ENCODE data around the gene SFTPB. TPM values are rescaled to one million over a fixed set of nuclear protein-coding genes. Genes with fewer than 3 reads are reported as not detected.
"Not testable (repeated sequence)": the region's sequence is repeated elsewhere in the genome, so short reads cannot be mapped to it uniquely, and the experiment has no call there.

Gene SFTPB
- not detected in 2 replicates for total RNA-seq (2014; rRNA removed)
- not detected for polyA plus RNA-seq (2012)

- peak; percentile 11 for DNase-seq (ENCODE audit: low read depth)
These were observed at the start of gene SFTPB for GRCh38 chr2:85668009-85668856. SFTPB (minus strand) TSS chr2:85668199; CDS start chr2:85668183, 16 bp downstream.

- no peak for DNase-seq (ENCODE audit: low read depth)
These were observed 49.5 kb upstream of the SFTPB start for GRCh38 chr2:85717308-85718008.

DNA sequence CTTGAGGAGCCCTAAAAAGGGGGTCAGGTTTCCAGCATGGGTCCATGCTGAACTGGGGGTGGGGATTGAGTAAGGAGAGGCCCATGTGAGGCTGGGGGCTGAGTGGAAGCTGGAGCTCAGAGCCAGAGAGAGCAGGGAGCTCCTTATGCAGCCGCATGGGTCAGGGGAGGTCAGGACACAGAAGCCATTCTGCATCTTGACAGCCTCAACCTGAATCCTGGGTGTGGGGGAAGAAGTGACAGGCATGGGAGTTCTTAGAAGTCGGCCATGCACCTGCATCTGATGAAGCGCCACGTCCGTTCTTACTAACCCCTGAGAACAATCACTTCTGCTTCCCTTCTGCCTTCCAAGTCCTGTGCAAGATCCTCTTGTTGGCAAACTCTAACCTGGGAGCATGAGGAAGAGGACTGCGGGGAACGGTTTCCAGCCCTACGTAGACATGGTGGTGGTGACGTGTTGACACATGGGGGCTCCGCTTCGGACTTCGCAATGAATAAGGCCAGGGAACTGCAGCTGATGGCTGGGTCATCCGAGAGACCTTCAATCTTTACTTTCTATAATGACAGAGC is 48.4 kb upstream of the SFTPB start:
- DNase-seq (ENCODE audit: low read depth), result no peak

DNA sequence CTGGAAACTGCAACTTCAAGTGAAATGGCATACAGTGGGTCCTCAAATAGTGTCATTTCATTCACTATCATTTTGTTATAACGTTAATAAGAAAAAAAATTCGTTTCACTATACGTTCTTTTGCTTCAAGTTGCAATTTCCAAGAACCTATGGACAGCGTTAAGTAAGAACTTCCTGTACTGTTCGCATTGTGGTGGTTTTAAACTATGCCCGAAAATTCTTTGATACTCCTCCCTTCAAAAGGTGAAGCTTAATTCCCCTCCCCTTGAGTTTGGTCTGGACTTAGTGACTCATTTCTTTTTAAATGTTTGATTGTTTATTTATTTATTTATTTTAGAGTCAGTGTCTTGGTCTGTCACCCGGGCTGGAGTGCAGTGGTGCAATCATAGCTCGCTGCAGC is 46.8 kb upstream of the SFTPB start:
- no peak for DNase-seq (ENCODE audit: low read depth)

GRCh38 chr2:85714421-85714820 is 46.4 kb upstream of the SFTPB start:
- not testable (repeated sequence) for DNase-seq (ENCODE audit: low read depth)

- no peak for DNase-seq (ENCODE audit: low read depth)
These were observed 45.8 kb upstream of the SFTPB start for GRCh38 chr2:85713836-85714235.

DNA sequence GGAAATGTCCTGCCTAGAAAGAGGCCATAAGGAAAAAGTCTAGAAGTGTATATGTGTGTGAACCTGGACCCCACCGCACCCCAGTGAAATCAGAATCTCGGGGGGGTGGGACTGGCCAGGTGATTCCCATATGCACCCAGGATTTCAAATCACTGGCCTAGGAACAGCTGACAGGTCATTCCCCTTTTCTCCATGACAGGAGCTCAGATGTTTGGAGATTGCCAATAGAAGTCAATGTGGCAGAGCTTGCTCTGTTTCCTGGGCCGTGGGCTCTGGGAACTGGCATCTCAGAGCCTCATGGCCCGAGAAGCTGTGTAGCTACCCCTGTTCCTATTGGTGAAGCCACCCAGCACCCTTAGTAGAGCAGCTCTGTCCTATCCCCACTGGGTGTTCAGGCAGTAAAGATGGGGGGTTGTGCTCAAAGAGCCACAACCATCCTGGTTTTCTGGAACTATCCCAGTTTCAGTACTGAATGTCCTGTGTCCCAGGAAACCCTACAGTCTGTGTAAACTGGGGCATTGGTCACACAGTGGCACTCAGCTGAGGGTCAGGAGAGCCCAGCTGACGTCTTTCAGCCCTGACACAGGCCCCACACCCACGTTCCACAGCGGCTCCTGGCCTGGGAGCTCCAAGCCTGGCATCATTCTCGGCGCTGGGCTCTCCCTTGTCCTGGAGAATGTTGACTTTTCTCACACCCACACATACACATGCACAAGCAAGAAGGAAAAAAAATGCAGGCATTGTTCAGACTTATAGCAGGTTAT is 45.0 kb upstream of the SFTPB start:
- DNase-seq (ENCODE audit: low read depth), result peak; percentile 37

- DNase-seq (ENCODE audit: low read depth), result no peak
These were observed 44.3 kb upstream of the SFTPB start for GRCh38 chr2:85712336-85712735.

- DNase-seq (ENCODE audit: low read depth), result no peak
These were observed 43.6 kb upstream of the SFTPB start for GRCh38 chr2:85711578-85712060.

GRCh38 chr2:85710687-85711577 is 42.9 kb upstream of the SFTPB start:
- peak; percentile 45 for DNase-seq (ENCODE audit: low read depth)

- peak; percentile 45 for DNase-seq (ENCODE audit: low read depth)
These were observed 41.4 kb upstream of the SFTPB start for GRCh38 chr2:85709401-85709811.

DNA sequence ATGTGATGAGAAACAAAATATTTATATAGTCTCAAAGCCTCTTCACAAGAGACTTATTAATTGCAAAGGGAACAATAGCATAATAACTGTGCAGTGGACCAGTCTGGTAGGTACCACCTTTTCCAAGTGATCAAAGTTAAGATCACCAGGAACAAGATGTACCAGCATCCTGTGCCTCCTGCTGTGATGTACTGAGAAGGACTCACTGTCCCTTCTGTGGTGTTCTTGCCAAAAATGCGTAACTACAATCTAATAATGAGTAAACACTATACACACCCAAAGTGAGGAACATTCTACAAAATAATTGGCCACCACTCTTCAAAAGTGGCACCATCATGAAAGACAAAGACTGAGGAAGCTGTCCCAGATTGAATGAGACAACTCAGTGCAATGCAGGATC is 40.6 kb upstream of the SFTPB start:
- peak; percentile 72 for DNase-seq (ENCODE audit: low read depth)

DNA sequence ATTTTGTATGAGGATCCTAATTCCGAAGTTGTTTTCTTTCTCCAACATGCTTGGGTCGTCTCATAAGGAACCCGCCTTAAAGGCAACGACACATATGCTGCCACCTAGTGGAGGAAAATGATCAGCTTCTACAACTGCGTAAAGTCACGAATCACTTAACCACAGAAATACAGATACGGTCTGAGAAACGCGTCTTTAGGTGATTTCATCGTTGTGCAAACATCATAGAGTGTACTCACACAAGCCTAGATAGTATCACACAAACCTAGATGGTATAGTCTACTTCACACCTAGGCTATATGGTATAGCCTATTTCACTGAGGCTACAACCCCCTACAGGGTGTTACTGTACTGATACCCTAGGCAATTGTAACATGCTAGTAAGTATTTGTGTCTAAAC is 39.3 kb upstream of the SFTPB start:
- peak; percentile 88 for DNase-seq (ENCODE audit: low read depth)

- DNase-seq (ENCODE audit: low read depth), result no peak
These were observed 38.7 kb upstream of the SFTPB start for GRCh38 chr2:85706599-85707296.

GRCh38 chr2:85706063-85706462 is 38.1 kb upstream of the SFTPB start:
- no peak for DNase-seq (ENCODE audit: low read depth)

- peak; percentile 98 for DNase-seq (ENCODE audit: low read depth)
These were observed 37.7 kb upstream of the SFTPB start for GRCh38 chr2:85705680-85706039.

DNA sequence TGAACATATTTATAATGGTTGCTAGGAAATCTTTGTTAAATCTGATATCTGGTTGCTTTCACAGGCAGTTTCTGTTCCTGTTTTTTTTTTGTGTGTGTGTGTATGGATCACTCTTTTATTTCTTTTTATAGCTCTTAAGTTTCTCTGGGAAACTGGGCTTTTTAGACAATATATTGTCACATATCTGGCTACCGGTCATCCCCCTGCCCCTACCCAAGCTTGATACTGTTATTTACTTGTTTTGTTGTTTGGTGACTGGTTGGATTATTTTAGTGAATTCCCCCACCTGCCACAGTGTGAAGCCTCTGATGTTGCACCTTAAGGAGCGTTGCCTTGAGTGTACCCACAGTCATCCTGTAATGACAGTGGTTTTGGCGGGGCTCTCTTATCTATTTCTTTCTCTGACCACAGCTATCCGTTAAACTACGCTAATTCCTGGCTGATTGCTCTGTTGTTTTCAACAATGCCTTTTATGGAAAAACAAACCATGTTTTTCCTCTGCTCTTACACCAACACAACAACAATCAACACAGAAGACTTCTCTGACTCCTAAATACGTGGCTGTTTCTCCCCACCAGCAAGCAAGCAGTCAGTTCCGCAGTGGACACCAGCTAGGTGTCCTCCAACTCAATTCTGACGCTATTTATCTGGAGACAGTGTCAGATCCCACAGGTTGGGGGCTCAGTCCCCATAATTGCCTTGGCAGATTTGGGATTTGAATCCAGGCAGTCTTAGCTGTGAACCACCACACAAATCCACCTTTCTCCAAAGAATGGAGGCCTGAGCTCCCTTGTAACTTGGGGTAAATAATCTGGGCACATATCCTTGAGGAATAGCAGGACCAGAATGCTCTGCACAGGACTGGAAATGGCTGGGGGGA is 37.0 kb upstream of the SFTPB start:
- no peak for DNase-seq (ENCODE audit: low read depth)

GRCh38 chr2:85704038-85704437 is 36.0 kb upstream of the SFTPB start:
- DNase-seq (ENCODE audit: low read depth), result no peak

- no peak for DNase-seq (ENCODE audit: low read depth)
These were observed 35.3 kb upstream of the SFTPB start for GRCh38 chr2:85703329-85703728.

All from LHCN-M2 (cell line).